Choroid plexus epithelial cell (primary cell): ENCODE data around the gene CCDC141.

Experiments
- DNase-seq: peaks from one replicate; pipeline ENCODE4 v3.0.0-alpha.2; 2010; ENCODE audit warnings: low read depth
- H3K4me3 ChIP-seq: 2 replicates; pipeline ENCODE4 v1.5.1; 2011; ENCODE audit warnings: low read depth, mild to moderate bottlenecking, control low read depth, low read length, moderate library complexity
- TF ChIP-seq, protein P1 (sequence below): conservative IDR thresholded peaks from 2 replicates; pipeline ENCODE4 v1.5.1; 2011; ENCODE audit warnings: low read depth, mild to moderate bottlenecking, control low read depth, inconsistent platforms, low read length, moderate library complexity

CCDC141 gene

GRCh38 chr2:179072527-179072926 is 22.6 kb upstream of the CCDC141 start:
- TF ChIP-seq, protein P1, sequence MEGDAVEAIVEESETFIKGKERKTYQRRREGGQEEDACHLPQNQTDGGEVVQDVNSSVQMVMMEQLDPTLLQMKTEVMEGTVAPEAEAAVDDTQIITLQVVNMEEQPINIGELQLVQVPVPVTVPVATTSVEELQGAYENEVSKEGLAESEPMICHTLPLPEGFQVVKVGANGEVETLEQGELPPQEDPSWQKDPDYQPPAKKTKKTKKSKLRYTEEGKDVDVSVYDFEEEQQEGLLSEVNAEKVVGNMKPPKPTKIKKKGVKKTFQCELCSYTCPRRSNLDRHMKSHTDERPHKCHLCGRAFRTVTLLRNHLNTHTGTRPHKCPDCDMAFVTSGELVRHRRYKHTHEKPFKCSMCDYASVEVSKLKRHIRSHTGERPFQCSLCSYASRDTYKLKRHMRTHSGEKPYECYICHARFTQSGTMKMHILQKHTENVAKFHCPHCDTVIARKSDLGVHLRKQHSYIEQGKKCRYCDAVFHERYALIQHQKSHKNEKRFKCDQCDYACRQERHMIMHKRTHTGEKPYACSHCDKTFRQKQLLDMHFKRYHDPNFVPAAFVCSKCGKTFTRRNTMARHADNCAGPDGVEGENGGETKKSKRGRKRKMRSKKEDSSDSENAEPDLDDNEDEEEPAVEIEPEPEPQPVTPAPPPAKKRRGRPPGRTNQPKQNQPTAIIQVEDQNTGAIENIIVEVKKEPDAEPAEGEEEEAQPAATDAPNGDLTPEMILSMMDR, result no peak
- DNase-seq, result no peak
- no peak overlapping the region for H3K4me3 ChIP-seq

DNA sequence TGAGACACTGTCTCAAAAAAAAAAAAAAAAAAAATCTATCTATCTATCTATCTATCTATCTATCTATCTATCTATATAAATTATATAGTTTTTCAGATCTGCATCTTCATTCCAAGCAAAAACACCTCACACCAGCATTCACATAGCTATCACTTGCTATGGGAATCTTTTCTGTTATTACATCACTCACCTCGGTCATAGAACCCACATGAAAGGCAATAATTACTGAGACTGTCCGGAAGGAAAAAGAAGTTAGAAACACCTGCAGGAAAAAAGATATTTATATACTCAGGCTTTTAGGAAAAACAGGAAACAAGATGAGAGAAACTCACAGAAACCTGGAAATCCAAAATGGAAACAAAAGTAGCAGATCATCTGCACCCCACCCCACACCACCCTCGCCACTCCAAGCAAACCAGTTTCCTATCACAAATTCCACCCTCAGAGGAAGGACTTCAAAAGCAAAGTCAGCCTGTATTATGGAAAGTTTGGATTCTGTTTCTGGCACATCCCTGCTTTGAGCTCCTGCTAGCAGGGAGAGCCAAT is 21.9 kb upstream of the CCDC141 start:
- DNase-seq, result no peak
- no peak overlapping the region for H3K4me3 ChIP-seq
- TF ChIP-seq, protein P1, result no peak

DNA sequence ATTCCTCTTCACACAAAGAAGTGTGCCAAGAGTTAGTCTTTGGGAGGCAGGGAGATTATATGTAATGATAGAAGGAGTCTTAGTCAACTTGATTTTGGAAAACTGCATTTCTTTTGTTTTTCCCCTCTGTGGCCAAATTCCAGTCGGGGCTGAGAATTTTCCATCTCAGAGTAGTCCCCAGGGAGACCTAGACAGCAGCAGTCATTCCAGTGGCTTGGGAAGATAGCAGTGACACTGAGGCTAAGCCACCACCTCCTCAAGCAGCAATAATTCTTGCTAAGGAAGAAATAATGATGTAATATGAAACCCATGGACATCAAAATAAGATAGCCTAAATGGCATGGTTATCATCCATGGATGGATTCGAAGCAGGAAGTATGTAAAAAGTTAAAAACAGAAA is 21.0 kb upstream of the CCDC141 start:
- no peak for DNase-seq
- H3K4me3 ChIP-seq, result no peak overlapping the region
- TF ChIP-seq, protein P1, result no peak

DNA sequence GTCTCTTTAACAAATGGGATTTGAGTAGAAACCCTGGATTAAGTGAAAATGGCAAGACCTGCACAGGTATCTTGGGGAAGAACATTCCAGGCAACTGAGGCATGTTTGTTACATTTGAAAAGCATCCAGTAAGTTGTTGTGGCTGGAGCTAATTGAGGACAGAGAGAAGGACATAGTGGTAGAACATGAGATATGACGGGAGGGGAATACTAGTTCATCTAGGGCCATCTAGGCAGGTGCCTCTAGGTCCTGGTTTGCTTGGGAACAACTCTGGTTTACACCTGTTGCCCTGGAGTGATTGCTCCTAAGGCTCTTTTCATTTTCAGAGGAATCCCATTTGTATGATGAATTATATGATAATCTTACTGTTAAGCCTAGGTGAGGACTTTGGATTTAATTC is 19.7 kb upstream of the CCDC141 start:
- no peak for DNase-seq
- TF ChIP-seq, protein P1, result no peak

DNA sequence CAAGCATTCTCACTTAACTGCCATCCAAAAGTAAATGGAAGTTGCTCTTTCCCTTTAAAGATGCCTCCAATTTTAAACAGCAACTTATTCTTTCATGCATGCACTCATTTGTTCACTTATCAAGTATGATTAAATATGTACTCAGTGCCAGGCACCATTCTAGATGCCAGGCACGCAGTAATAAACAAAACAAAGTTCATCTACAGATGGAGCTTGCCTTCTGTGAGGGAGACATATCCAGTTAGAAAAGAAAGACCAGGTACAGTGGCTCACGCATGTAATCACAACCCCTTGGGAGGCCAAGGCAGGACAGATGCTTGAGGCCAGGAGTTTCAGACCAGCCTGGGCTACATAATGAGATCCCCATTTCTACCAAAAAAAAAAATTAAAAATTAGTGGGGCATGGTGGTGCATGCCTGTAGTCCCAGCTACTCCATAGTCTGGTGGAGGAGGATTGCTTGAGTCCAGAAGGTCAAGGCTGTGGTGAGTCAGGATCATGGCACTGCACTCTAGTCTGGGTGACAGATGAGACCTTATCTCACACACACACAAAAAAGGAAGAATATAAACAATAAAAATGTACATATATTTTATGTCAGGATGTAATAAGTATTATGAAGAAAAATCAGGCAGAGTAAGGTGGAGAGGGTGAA is 19.2 kb upstream of the CCDC141 start:
- no peak overlapping the region for H3K4me3 ChIP-seq
- DNase-seq, result no peak
- TF ChIP-seq, protein P1, result no peak

More for the DNA sequence above, 19.7 kb upstream of the CCDC141 start:
- no peak overlapping the region for H3K4me3 ChIP-seq

DNA sequence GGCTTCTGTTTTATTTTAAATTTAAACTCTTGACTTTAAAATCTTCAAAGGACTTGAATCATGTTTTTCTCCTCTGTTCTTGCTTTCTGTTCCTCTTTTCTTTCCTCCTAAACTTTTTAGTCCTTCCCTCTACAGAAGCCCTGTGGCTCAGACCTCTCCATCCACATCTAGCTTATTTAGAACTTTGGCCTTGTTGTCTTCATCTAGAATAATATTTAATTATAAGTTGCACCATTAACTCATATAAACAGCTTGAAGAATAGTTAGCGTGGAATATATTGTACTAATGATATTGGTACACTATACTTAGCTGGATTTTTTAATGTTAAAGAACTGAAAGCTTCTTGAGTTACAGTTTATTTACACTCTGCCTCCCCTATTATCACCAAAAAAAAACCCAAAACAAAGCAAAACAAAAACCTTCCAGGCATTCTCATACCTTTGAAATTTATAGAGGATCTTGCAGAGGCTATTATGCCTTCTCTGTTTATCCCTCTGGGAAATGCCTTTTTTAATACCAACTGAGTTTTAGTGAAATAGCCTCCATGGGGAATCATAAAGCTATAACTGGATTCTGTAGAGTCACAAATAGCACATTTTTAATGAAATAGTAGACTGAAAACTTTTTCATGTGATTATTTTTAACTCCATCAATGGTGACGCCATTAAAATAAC is 9.2 kb upstream of the CCDC141 start:
- TF ChIP-seq, protein P1, result no peak
- no peak overlapping the region for H3K4me3 ChIP-seq
- no peak for DNase-seq
